Measurements from ENCODE around the gene ARHGAP32. TPM values are rescaled to one million over a fixed set of nuclear protein-coding genes. Genes with fewer than 3 reads are reported as not detected.

ARHGAP32 gene
- total RNA-seq, 3 donors from 2014 or later: 44.2 to 95.5 (median 62.0) TPM

GRCh38 chr11:128947773-128948172 is 244.4 kb downstream of the ARHGAP32 start:
- Histone ChIP-seq H3K4me3 (no peak overlapping the region), H3K4me1 (ENCODE audit: low read depth) (no peaks in the 10 kb centered on the region), H3K36me3 (ENCODE audit: low read depth) (no peaks in the 10 kb centered on the region), H3K9me3 (no peaks in the 10 kb centered on the region)
- ATAC-seq (no peak), DNase-seq (no peak)
- intact Hi-C loops (cut with DNase I, micrococcal nuclease): no loop called here
- TF ChIP-seq, protein P1, sequence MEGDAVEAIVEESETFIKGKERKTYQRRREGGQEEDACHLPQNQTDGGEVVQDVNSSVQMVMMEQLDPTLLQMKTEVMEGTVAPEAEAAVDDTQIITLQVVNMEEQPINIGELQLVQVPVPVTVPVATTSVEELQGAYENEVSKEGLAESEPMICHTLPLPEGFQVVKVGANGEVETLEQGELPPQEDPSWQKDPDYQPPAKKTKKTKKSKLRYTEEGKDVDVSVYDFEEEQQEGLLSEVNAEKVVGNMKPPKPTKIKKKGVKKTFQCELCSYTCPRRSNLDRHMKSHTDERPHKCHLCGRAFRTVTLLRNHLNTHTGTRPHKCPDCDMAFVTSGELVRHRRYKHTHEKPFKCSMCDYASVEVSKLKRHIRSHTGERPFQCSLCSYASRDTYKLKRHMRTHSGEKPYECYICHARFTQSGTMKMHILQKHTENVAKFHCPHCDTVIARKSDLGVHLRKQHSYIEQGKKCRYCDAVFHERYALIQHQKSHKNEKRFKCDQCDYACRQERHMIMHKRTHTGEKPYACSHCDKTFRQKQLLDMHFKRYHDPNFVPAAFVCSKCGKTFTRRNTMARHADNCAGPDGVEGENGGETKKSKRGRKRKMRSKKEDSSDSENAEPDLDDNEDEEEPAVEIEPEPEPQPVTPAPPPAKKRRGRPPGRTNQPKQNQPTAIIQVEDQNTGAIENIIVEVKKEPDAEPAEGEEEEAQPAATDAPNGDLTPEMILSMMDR (IDR thresholded peaks at IDR 0.05): no peak

DNA sequence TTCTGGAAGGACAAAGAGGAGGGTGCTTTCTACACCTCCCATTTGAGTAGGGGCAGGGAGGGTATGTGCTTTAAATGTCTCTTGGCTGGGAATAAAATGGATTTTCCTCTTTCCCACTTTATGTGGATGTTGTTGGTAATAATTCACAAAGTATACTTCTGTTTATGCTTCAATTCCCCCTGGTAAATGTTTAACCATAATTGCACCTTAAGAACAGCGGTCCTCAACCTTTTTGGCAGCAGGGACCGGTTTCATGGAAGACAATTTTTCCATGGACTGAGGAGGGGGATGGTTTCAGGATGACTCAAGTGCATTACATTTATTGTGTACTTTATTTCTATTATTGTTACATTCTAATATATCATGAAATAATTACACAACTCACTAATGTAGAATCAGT is 245.5 kb downstream of the ARHGAP32 start:
- TF ChIP-seq, protein P1 (IDR thresholded peaks at IDR 0.05): no peak
- intact Hi-C loops (cut with DNase I, micrococcal nuclease): no loop called here

GRCh38 chr11:128943428-128943976 is 248.6 kb downstream of the ARHGAP32 start:
- ATAC-seq: no peak
- Histone ChIP-seq H3K4me1 (ENCODE audit: low read depth) (no peaks in the 10 kb centered on the region), H3K36me3 (ENCODE audit: low read depth) (no peaks in the 10 kb centered on the region), H3K4me3 (no peak overlapping the region), H3K9me3 (no peaks in the 10 kb centered on the region)
- TF ChIP-seq, protein P1 (IDR thresholded peaks at IDR 0.05): no peak
- intact Hi-C loops (cut with DNase I, micrococcal nuclease): no loop called here
- no peak for DNase-seq

More for the DNA sequence above, 245.5 kb downstream of the ARHGAP32 start:
- no peaks in the 10 kb centered on the region for H3K36me3 ChIP-seq (ENCODE audit: low read depth)
- no peak overlapping the region for H3K4me3 ChIP-seq
- DNase-seq (no peak), ATAC-seq (peak; percentile 15)
- H3K4me1 ChIP-seq (ENCODE audit: low read depth): no peaks in the 10 kb centered on the region
- H3K9me3 ChIP-seq: no peaks in the 10 kb centered on the region

GRCh38 chr11:128942817-128943427 is 249.2 kb downstream of the ARHGAP32 start, which contains the start of gene TP53AIP1:
Gene TP53AIP1 (minus strand): TSS chr11:128942871. CDS start chr11:128937818, 5,053 bp downstream.
- H3K4me1 ChIP-seq (ENCODE audit: low read depth): no peaks in the 10 kb centered on the region

GRCh38 chr11:128942272-128942612 is 249.9 kb downstream of the ARHGAP32 start:
- no peaks in the 10 kb centered on the region for H3K4me1 ChIP-seq (ENCODE audit: low read depth)
- no peaks in the 10 kb centered on the region for H3K9me3 ChIP-seq
- H3K36me3 ChIP-seq (ENCODE audit: low read depth): no peaks in the 10 kb centered on the region
- ATAC-seq (no peak), DNase-seq (no peak)
- no peak overlapping the region for H3K4me3 ChIP-seq
- TF ChIP-seq, protein P1 (IDR thresholded peaks at IDR 0.05): no peak
- intact Hi-C loops (cut with DNase I, micrococcal nuclease): no loop called here

More at GRCh38 chr11:128942817-128943427, 249.2 kb downstream of the ARHGAP32 start, which contains the start of gene TP53AIP1:
- Histone ChIP-seq H3K4me3 (no peak within 1 kb of the TSS), H3K36me3 (ENCODE audit: low read depth) (no peaks in the 10 kb centered on the region), H3K9me3 (no peaks in the 10 kb centered on the region)
- no peak for ATAC-seq
- intact Hi-C loops (cut with DNase I, micrococcal nuclease): no loop called here
- DNase-seq: no peak
- TF ChIP-seq, protein P1 (IDR thresholded peaks at IDR 0.05): no peak
